Brain pericyte (primary cell): ENCODE measurements around the gene WIPF3.

Experiments used
- DNase-seq: peaks from one replicate; pipeline ENCODE4 v3.0.0-alpha.2; 2012; ENCODE audit warnings: low read depth, low spot score

The WIPF3 gene

DNA sequence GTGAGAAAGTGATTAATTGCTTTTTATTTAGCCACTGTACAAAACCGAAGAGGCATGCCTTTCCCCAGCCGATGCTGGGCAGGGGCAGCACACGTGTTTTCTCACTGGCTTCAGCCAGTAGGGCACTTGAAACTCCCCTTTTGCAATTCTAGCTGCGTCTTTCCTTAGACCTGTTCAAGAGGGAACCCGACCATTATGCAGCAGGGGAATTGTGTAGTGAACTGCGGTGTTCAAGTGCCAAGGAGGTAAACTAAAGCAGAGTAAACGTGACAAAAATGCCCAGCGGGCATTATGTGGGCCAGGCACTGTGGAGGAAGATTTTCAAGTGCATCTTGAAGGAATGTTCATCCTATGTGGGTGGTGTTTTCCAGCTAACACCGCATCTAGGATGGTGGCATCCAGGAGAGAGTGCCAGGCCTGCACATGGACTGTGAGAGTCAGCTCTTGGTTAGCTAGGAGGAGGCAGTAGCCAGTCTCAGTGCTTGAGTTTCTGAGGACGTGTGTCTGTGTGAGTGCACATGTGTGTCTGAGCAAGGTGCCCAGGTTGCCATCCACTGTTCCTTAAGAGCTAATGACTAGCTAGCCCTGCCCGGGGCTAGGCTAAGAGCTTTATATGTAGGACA is 3.3 kb downstream of the WIPF3 start:
- DNase-seq: no peak

DNA sequence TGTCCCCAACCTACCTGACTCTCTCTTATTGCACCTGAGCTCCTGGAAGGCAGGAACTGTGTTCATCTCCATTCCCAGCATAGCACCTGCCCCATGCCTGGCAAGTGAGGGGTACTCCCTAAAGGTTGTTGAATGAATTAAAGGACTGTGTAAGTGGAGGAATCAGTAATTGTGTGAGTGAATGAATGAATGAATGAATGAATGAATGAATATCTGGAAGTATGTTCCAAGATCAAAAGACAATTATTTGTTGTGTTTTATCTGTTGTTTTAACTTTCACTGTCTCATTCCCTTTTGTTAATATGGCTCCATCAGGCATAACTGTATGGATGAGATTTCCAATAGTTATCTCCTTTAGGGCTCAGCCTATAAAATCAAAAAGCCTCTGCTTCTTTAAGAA is 4.0 kb downstream of the WIPF3 start:
- no peak for DNase-seq

DNA sequence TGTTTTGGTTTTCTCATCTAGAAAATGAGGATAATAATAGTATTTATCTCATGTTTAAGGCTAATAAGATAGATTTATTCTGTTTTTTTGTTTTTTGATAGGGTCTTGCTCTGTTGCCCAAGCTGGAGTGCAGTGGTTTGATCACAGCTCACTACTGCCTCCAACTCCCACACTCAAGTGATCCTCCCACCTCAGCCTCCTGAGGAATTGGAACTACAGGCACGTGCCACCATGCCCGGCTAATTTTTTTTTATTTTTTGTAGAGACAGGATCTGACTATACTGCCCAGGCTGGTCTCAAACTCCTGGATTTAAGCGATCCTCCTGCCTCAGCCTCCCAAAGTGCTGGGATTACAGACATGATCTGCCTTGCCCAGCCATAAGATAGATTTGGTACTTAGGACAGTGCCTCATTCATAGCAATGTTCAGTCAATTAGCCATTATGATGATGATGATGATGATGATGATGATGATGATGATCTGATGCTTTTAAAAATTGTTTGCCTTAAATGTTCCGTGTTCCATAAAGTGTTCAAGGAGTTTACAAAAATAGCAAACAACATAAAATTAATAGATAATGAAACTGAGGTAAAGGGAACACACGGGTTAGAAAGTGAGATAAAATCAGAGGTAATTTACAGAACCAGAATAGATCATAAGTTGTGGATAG is 4.6 kb downstream of the WIPF3 start:
- DNase-seq: no peak

DNA sequence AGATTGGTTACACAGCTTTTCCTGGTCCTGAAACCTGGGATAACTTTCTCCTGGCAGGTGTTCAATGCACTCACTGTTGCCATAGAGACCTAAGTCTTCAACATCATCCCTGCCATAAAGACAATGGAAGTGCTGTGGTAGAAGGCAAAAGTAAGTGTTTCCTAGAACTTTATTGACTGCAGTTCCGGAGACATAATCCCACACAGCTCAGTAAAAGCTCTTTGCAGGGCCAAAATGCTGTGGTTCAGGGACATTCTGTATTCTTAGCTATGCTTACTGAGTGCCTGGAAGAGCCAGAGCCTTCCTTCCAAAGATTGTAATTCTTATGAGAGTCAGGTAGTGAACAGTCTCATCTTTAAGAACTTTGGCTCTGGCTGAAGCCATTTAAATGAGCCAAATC is 5.3 kb downstream of the WIPF3 start:
- no peak for DNase-seq

GRCh38 chr7:29812185-29812876 is 6.0 kb downstream of the WIPF3 start:
- no peak for DNase-seq

DNA sequence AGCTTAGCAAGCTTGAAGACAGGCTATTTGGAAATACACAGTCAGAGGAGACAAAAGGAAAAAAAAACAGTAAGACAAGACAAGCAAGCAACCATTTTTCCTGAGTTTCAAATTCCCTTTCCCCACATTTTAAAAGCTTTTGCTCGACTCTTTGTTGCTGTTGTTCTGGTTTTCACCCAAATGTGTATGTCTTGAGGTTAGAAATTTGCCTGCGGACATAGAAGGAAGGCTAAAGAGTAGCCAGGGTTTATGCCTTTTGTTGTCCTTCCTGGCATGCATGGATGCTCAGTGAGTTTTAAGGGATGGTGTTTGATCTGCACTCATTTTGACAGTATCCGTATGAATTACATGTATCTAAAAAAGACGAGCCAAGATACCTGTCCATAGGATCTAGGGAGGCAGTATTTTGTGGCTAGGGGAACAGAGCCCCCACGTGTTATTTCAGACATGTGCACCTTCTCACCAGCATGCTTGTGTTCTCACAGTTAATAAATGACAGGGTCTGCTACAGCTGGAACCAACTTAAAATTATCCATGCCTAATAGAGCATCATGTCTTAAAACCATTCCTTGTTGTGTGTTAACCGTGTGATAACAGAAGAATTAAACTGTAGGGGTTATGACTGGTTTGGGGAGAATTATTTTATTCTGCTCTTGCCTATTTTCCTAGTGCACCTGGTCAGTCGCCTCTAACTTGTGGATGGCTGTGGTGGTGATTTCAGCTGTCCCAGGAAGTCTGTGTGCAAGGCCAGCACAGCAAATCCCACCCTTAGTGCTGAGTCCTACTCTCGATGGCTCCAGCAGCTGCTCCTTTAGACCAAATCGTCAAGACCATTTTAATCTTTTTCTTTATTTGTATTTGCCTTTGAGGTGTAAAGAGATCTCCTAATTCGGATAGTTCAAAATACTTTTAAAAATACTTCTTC is 9.1 kb downstream of the WIPF3 start:
- no peak for DNase-seq

GRCh38 chr7:29818308-29818707 is 12.0 kb downstream of the WIPF3 start:
- no peak for DNase-seq

- DNase-seq: no peak
Observed at GRCh38 chr7:29825775-29826529, 19.6 kb downstream of the WIPF3 start.

DNA sequence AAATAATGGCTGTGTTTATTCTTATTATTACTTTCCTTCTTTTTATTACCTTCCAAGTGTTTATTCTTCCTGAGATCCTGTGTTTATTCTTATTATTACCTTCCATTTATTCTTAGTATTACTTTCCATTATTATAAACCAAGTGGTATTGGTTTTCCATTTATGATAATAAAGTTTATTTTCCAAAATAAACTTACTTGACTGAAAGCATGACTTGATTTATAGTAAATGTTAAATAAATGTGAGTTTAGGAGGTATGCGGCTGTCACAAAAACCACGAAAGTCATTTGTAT is 20.2 kb downstream of the WIPF3 start:
- DNase-seq: no peak

DNA sequence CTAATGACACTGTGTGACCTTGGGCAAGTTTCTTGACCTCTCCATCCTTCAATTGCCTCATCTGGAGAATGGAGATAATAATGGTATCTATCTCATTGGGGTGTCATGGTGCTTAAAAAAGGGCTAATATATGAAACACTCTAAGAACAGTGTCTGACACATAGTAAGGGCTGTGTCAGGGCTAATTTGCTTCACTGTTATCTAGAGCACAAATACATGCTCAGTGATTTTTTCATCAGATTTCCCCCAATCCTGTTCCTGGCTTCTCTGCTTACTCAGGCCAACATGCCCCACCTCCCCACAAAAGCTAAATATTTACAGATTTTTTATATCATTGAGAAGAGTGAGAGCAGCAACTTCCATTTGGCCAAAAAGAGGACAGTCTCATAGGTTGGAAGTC is 20.6 kb downstream of the WIPF3 start:
- DNase-seq: no peak

- DNase-seq: no peak
Observed at GRCh38 chr7:29831705-29832104, 25.4 kb downstream of the WIPF3 start.

GRCh38 chr7:29833929-29834328 is 27.6 kb downstream of the WIPF3 start:
- no peak for DNase-seq

DNA sequence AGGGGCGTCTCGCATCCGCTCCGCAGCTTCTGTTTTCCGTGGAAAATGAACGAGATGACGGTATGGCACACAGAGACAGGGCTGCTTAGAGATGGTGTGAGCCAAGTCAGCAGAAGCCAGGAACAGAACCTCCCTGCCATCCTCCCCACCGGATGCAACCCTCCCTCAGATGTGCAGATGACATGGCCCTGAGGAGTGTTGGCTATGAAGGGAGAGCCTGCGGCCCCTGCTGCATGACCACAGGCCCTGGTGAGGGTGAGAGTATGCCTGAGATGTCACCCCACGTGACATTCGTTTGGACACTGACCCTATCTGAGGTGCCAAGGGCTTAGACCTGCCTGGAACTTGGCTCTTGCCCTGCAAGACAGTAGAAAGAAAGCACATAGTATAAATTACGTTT is 29.4 kb downstream of the WIPF3 start:
- DNase-seq: no peak

DNA sequence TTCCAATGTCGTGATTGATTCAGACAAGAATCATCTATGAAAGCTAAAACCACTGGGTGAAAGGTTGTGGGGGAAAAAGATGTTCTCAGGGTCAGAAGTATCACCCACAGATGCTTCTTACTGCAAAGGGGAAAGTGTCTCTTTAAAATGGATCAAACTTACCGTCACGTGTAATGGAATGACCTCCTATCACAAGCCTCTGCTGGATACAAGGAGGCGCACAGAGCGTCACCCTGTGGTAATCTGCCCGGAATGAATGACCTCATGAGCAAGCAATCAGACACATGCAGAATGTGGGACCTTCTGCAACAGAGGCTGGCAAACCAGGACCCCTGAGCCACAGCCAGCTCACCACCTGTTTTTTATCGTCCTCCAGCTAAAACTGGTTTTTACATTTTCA is 33.0 kb downstream of the WIPF3 start:
- no peak for DNase-seq

GRCh38 chr7:29839921-29840320 is 33.6 kb downstream of the WIPF3 start:
- no peak for DNase-seq

DNA sequence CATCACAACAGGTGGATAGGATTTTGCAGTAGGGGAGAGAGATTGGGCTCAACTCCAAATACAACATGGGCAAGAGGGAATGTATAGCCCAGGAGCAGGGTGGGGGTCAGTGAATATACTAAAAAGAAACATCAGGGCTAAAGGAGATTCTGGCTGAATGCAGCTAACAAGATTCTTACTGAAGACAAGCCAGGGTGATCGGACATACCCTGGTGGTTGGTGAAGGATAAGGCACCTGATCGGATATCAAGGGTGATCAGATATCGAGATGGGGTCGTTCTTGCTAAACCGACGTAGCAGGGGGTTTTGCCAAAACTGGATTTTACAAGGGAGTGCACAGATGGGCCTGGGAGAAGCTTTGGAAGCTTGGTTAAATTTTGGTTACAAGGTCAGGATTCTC is 34.4 kb downstream of the WIPF3 start:
- DNase-seq: no peak

- no peak for DNase-seq
Observed at GRCh38 chr7:29841926-29842701, 35.8 kb downstream of the WIPF3 start.

- no peak for DNase-seq
Observed at GRCh38 chr7:29843093-29843492, 36.8 kb downstream of the WIPF3 start.

DNA sequence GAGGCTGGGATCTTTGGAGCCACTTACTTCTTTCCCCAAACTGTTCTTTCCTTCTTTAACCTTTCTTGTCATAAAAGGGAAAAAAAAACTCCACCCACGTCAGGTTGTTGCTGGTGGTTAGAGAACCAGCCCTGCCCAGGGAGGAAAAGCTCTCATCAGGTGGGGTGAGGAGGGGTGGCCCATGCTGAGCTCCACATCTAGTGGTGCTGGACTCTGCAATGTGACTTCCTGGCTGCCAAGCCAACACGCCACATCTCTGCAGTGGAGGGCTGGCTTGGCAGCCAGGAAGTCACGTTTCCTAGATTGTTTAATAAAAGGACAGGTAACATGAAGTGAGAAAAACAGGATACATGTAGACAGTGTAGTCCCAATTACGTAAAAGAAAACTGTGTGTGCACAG is 37.4 kb downstream of the WIPF3 start:
- DNase-seq: no peak

GRCh38 chr7:29844559-29844958 is 38.3 kb downstream of the WIPF3 start:
- DNase-seq: no peak

DNA sequence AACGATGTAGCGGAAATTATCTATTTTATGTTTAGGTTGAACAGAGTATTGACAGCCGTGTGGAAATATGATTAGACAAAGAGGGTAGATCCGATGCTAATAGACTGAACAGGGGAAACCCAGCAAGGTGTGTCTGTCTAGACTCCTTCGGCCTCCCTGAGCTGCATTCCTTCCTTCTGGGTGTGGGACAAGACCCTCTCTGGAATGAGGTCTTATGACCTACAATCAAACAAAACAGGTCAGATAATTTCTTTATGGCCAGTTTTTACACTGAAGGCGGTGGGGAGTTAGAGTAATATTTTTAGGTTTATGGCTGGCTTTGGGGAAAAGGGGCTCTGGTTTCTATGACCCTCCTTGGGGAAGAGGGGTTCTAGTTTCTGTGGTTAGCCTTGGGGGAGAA is 41.2 kb downstream of the WIPF3 start:
- DNase-seq: no peak
